Activated naive CD4-positive, alpha-beta T cell treated with anti-CD3 and anti-CD28 coated beads, Interleukin-2, amount 10 ng/mL, durations not matched to agents 7 days and 5 days (primary cell): ENCODE results near the gene PRDM11.
"Not testable (repeated sequence)": the region's sequence is repeated elsewhere in the genome, so short reads cannot be mapped to it uniquely, and the experiment has no call there.

ENCODE experiments used
- CTCF ChIA-PET: fragments of 350-600 bp; sonication (Branson Sonifier 250); formaldehyde crosslinking; loops from one replicate; lab custom pipeline; 2021; ENCODE audit warnings: antibody characterized with exemption; lab: Charles Lee
- DNase-seq: peaks from one replicate; pipeline ENCODE4 v3.0.0-alpha.2; 2020
- H3K27ac Mint-ChIP-seq: one replicate; pipeline ENCODE4 v1.8.0; 2021; ENCODE audit warnings: mild to moderate bottlenecking, moderate library complexity, mixed read lengths
- H3K27me3 Mint-ChIP-seq: one replicate; pipeline ENCODE4 v1.8.0; 2021; ENCODE audit warnings: mild to moderate bottlenecking, mixed read lengths
- H3K36me3 Mint-ChIP-seq: one replicate; pipeline ENCODE4 v1.8.0; 2021; ENCODE audit warnings: mixed read lengths
- H3K4me1 Mint-ChIP-seq: one replicate; pipeline ENCODE4 v1.8.0; 2021; ENCODE audit warnings: mixed read lengths
- H3K4me3 Mint-ChIP-seq: one replicate; pipeline ENCODE4 v1.8.0; 2021; ENCODE audit warnings: mild to moderate bottlenecking, moderate library complexity, mixed read lengths
- H3K9me3 Mint-ChIP-seq: one replicate; pipeline ENCODE4 v1.8.0; 2021; ENCODE audit warnings: mixed read lengths

The PRDM11 gene

DNA sequence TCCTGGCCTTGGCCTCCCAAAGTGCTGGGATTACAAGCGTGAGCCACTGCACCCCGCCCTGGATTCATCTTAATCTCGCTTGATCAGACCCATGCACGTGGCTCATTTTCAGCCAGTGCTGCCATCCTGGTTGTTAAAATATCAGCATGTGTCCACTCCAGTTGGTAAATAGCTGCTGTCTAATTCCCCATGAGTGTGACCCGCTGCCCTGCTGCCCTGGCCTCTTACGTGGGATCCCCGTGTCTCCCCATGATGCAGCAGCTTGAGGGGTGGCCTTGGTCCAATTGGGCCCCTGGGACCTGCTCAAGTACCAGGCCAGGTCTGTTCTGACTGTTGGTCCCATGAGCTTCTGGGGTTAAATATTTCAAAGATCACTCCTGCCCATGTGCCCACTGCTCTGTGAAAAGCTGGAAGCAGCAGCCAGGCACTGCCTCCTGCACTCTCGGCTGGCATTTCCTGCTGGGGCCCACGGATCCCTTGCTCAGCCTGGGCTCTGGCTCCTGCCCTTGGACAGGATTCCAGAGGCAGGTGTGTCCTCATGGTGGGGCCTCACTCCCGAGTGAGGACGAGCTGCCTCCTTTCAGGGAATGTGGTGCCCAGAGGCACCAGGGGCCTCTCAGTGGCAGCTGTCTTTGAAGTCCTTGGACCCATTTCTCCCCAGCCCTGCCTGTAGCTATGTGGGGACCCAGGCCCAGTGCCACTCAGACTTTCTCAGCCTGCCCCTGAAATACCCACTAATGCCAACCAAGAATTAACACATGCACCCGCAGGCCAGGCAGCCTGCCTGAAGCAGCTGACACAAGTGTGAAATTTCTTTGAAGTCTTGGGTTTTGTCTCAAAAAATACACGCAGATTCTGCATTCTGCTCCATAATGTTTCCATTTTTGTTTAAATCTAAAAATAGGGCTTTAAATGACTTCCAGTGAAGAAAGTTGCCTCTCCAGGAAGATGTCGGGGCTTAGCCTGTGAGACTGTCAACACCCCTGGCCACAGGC, 38.1 kb upstream of the PRDM11 start:
- no peak overlapping the region for H3K4me3 Mint-ChIP-seq
- no peaks in the 10 kb centered on the region for H3K9me3 Mint-ChIP-seq
- CTCF ChIA-PET = interaction anchor here (0.8 to 12.6 kb wide), 8 partner anchors 8 to 225 kb away, joined by 3 to 382 read pairs (median 10); no protein-coding TSS in a partner anchor

DNA sequence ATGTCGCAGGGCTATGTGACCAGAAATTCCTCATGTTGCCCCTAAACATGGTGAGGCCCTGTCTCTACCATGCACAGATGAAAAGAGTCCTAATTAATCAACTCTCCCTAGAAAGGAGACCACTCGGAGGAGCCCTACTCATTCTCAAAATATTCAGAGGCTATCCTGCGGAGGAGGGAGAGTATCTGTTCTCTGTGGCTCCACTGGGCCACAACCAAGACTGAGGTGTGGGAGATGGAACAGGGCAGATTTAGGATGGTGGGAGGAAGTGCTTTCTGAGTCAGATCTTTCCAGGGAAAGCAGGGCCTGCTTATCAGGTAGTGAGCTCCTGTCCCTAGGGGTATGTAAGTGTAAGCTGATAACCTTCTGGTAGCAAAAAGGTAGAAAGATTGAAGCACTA, 37.0 kb upstream of the PRDM11 start:
- H3K27ac Mint-ChIP-seq = no peak overlapping the region

More for the DNA sequence above, 38.1 kb upstream of the PRDM11 start:
- H3K27me3 Mint-ChIP-seq = peaks cover 24% of the 10 kb centered on the region
- H3K27ac Mint-ChIP-seq = no peak overlapping the region
- H3K4me1 Mint-ChIP-seq = no peaks in the 10 kb centered on the region
- DNase-seq = no peak
- no peaks in the 10 kb centered on the region for H3K36me3 Mint-ChIP-seq

DNA sequence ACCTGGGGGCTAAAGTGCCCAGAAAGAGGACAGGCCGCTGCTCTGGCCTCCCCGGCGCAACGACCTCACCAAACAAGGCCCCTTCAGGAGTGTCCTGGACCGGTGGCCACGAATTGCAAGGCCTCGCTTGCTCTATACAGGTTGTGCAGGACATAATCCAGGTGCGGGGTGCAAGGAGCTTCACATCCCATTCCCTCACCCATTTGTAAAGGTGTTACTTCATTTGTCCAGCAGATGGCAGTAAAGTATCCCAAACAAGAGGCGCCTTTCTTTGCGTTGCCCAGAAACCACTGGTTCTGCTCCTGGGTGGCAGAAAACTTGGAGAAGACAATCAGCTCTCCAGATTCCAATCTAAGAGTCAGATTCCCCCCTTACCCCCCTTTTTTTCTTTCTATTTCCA, 35.9 kb upstream of the PRDM11 start:
- H3K9me3 Mint-ChIP-seq = no peaks in the 10 kb centered on the region
- no peak overlapping the region for H3K4me3 Mint-ChIP-seq
- no peaks in the 10 kb centered on the region for H3K36me3 Mint-ChIP-seq
- CTCF ChIA-PET = interaction anchor here (0.6 to 12.6 kb wide), 35 partner anchors 10 to 661 kb away, joined by 3 to 382 read pairs (median 4); partner anchors contain the start of gene SYT13
- H3K27me3 Mint-ChIP-seq = peaks cover 28% of the 10 kb centered on the region
- H3K27ac Mint-ChIP-seq = no peak overlapping the region
- peak; percentile 47 for DNase-seq
- H3K4me1 Mint-ChIP-seq = no peaks in the 10 kb centered on the region

More for the DNA sequence above, 37.0 kb upstream of the PRDM11 start:
- Mint-ChIP-seq H3K9me3 (no peaks in the 10 kb centered on the region), H3K4me1 (no peaks in the 10 kb centered on the region), H3K36me3 (no peaks in the 10 kb centered on the region), H3K4me3 (no peak overlapping the region), H3K27me3 (peaks cover 26% of the 10 kb centered on the region)
- CTCF ChIA-PET = interaction anchor here (1.0 to 12.6 kb wide), 13 partner anchors 11 to 662 kb away, joined by 3 to 382 read pairs (median 5); no protein-coding TSS in a partner anchor
- no peak for DNase-seq

DNA sequence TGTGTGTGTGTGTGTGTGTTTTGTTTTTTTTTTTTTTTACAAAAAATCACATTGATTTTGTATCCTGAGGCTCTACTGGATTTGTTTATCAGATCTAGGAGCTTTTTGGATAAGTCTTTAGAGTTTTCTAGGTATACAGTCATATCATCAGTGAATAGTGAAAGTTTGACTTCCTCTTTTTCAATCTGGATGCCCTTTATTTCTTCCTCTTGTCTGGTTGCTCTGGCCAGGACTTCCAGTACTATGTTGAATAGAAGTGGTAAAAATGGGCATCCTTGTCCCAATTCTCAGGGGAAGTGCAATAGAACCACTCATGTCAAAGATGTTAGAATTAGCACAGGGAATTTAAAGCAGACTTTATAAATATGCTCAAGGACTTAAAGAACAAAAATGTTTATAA, 32.6 kb upstream of the PRDM11 start:
- no peaks in the 10 kb centered on the region for H3K9me3 Mint-ChIP-seq
- no peak for DNase-seq
- H3K4me1 Mint-ChIP-seq = no peaks in the 10 kb centered on the region
- no peak overlapping the region for H3K4me3 Mint-ChIP-seq
- peaks cover 29% of the 10 kb centered on the region for H3K27me3 Mint-ChIP-seq
- H3K27ac Mint-ChIP-seq = no peak overlapping the region
- H3K36me3 Mint-ChIP-seq = no peaks in the 10 kb centered on the region
- CTCF ChIA-PET = interaction anchor here (1.2 to 3.4 kb wide), 3 partner anchors 9 to 218 kb away, joined by 3 to 22 read pairs (median 4); no protein-coding TSS in a partner anchor

DNA sequence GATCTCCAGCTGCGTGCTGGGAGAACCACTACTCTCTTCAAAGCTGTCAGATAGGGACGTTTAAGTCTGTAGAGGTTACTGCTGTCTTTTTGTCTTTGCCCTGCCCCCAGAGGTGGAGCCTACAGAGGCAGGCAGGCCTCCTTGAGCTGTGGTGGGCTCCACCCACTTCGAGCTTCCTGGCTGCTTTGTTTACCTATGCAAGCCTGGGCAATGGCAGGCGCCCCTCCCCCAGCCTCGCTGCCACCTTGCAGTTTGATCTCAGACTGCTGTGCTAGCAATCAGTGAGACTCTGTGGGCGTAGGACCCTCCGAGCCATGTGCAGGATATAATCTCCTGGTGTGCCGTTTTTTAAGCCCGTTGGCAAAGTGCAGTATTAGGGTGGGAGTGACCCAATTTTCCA, 18.6 kb upstream of the PRDM11 start:
- DNase-seq, H3K4me3 Mint-ChIP-seq, H3K4me1 Mint-ChIP-seq: not testable (repeated sequence)

DNA sequence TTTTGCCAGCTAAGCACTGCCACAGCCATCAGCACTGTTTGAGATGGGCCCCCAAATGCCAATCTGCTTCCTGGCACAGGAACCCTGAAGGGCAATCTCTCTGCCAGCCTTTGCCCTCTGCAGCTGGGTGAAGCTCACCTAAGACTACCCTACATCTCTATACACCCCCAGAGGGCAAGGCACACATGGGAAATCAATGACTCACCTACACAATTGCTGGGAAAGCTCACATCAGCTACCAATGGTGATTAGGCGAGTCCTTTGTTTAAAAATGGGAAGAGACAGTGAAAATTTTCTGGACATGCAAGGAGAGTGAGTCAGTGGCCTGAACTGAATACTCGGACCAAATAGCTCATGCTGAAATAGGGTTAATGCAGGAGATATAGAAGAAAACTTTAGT, 12.6 kb upstream of the PRDM11 start:
- no peaks in the 10 kb centered on the region for H3K9me3 Mint-ChIP-seq
- no peaks in the 10 kb centered on the region for H3K36me3 Mint-ChIP-seq
- no peak overlapping the region for H3K27ac Mint-ChIP-seq
- peaks cover 35% of the 10 kb centered on the region for H3K27me3 Mint-ChIP-seq
- CTCF ChIA-PET = interaction anchor here (0.9 to 1.5 kb wide), 3 partner anchors 9 to 30 kb away, joined by 3 to 5 read pairs (median 3); no protein-coding TSS in a partner anchor
- no peak for DNase-seq
- H3K4me1 Mint-ChIP-seq = no peaks in the 10 kb centered on the region
- H3K4me3 Mint-ChIP-seq = no peak overlapping the region

More for the DNA sequence above, 18.6 kb upstream of the PRDM11 start:
- CTCF ChIA-PET, H3K36me3 Mint-ChIP-seq, H3K9me3 Mint-ChIP-seq, H3K27ac Mint-ChIP-seq: not testable (repeated sequence)
- H3K27me3 Mint-ChIP-seq = peaks cover 25% of the 10 kb centered on the region

DNA sequence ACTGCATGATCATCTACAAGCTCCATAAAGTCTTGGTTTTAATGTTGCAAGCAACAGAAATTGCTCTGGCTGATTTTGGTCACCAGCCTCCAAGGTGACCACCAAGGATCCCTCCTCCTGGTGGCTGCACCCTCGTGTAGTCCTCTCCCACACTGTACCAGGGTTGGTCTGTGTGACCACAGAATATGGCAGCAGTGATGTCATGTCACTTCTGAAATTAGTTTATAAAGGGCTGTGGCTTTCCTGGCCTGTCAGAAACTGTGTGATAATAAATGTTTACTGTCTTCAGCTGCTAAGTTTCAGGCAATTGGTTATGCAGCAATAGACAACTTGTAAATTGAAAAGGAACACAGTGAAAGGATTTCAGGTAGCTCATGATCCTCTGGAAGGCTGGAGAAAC, 5.3 kb upstream of the PRDM11 start:
- Mint-ChIP-seq H3K27me3 (peaks cover 70% of the 10 kb centered on the region), H3K4me3 (no peak overlapping the region), H3K4me1 (peaks cover 10% of the 10 kb centered on the region), H3K9me3 (no peaks in the 10 kb centered on the region), H3K27ac (no peak overlapping the region), H3K36me3 (no peaks in the 10 kb centered on the region)
- no peak for DNase-seq
- CTCF ChIA-PET = interaction anchor here (1.0 to 1.4 kb wide), 2 partner anchors 36 to 215 kb away, joined by 3 read pairs; no protein-coding TSS in a partner anchor

DNA sequence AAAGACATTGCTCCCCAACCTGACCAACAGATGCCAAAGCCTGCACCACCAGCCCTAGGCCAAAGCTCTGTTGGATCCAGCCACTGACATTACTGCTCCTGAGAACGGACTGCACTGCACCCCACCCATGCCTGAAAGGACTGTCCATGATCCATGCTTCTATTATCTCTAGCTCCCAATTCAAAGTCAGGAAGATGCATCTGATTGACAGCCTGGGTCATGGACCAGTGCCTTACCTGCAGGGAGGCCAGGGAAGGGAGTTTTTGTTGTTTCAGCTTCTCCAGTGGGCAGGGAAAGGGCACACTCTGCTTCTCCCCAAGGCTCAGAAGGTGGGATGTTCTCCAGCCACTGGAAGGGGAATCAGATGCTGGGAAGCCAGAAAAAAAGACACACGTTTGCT, 4.8 kb upstream of the PRDM11 start:
- Mint-ChIP-seq H3K9me3 (no peaks in the 10 kb centered on the region), H3K4me1 (peaks cover 13% of the 10 kb centered on the region)

DNA sequence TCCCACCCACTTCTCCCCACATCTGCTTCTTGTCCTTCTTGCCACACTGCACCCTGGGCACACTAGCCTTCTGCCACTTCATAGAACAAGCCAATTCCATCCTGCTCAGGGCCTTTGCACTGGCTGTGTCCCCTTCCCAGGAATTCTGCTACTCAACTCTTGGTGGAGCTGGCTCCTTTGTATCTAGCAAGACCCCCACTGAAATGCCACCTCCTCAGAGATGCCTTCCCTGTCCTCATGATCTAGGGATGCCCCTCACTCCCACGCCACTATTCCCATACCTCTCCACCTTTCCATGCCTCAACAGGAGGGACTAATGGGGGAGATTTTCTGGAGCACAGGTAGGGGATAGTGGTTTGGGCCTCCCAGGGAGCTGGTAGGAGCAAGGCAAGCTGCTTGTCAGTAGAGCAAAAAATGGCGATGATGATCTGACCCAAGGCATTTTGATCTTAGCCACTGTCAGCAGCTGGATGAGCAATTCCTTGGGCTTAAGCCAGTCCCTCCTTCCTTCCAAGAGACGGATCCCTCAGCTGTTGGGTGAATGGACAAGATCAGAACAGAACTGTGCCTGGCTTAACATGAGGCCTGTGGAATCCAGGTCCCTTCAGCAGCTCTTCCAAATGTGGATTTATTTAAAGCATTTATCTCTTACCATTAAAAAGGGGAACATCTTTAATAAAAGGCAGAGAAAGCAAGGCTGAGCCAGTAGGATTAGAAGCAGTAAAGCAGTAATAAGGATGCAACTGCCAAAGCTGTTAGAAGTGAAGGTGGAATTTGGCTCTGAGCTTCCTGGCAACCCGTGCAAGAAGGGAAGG, 4.0 kb upstream of the PRDM11 start:
- H3K4me1 Mint-ChIP-seq = peaks cover 14% of the 10 kb centered on the region
- H3K4me3 Mint-ChIP-seq = no peak overlapping the region
- peaks cover 72% of the 10 kb centered on the region for H3K27me3 Mint-ChIP-seq
- H3K36me3 Mint-ChIP-seq = no peaks in the 10 kb centered on the region
- H3K9me3 Mint-ChIP-seq = no peaks in the 10 kb centered on the region
- H3K27ac Mint-ChIP-seq = no peak overlapping the region
- CTCF ChIA-PET = interaction anchor here (0.8 to 1.0 kb wide), 3 partner anchors 8 to 37 kb away, joined by 3 read pairs; no protein-coding TSS in a partner anchor
- no peak for DNase-seq

More for the DNA sequence above, 4.8 kb upstream of the PRDM11 start:
- no peak overlapping the region for H3K27ac Mint-ChIP-seq
- CTCF ChIA-PET = interaction anchor here (1.0 to 1.4 kb wide), 2 partner anchors 36 to 215 kb away, joined by 3 read pairs; no protein-coding TSS in a partner anchor
- no peak for DNase-seq
- peaks cover 74% of the 10 kb centered on the region for H3K27me3 Mint-ChIP-seq
- H3K36me3 Mint-ChIP-seq = no peaks in the 10 kb centered on the region
- no peak overlapping the region for H3K4me3 Mint-ChIP-seq

DNA sequence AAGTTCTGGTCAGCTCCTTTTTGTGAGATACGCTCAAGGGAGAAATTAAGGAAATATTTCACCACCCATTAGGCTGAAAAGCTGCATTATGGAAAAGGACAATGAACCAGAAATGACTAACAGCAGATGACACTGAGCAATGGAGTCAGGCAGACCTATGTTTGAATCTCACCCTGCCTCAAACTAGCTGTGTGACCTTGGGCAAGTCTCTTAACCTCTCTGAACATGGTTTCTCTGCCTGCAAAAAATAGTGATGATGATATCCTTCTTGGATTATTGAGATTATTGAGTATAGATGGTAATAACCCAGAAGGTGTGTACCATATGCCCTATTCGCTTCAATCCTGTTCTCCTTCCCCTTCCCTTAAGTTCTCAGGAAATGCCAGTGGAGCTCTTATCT, 2.9 kb upstream of the PRDM11 start:
- Mint-ChIP-seq H3K4me1 (peaks cover 23% of the 10 kb centered on the region), H3K36me3 (no peaks in the 10 kb centered on the region), H3K27ac (no peak overlapping the region), H3K4me3 (no peak overlapping the region), H3K27me3 (peaks cover 75% of the 10 kb centered on the region), H3K9me3 (no peaks in the 10 kb centered on the region)
- no peak for DNase-seq
- CTCF ChIA-PET = no interaction called here

DNA sequence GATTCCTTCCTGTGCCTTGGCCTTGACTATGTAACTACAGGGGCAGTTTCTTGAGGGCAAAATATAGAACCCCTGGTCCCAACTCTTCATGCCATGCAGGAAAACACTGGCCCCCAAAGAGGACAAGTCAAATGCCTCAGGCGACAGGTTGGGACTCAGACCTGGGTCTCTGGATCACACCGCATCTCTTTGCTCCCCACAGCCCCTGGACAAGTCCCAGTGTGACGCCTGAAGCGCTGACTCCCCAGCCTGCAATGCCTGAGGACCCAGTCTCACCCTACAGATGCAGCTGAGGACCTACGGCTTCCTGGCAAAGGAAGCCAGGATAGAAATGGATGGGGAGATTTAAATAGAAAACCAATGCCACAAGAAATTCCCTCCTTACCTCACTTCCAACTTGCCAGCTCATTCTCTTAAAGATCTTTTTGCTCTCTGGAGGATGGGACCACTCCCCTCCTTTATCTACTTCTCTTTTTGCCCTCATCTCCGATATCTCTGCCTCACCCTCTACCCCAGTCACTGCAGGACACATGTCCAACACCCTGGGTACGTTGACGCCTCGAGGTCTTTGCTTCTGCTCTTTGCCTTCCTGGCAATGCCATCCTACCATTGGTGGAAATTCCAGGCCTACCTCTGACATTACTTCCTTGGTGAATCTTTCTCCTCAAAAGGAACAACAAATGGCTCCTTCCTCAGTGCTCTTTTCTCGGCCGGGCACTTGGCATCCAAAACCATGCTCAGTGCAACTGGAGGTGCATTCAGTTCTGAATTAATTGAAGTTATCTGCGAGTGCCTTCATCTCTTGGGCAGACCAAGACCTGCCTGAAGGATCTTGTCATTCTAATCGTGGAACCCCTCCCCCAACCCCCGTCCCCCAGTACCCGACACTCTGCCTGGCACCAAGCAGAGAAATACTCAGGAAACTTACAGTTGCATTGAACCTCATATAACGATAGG, 2.0 kb upstream of the PRDM11 start:
- peaks cover 71% of the 10 kb centered on the region for H3K27me3 Mint-ChIP-seq
- H3K4me3 Mint-ChIP-seq = no peak overlapping the region
- no peak for DNase-seq
- H3K27ac Mint-ChIP-seq = no peak overlapping the region
- H3K36me3 Mint-ChIP-seq = no peaks in the 10 kb centered on the region
- H3K4me1 Mint-ChIP-seq = peaks cover 23% of the 10 kb centered on the region
- CTCF ChIA-PET = interaction anchor here (0.6 kb wide), 1 partner anchor 369 kb away, joined by 3 read pairs; no protein-coding TSS in a partner anchor
- H3K9me3 Mint-ChIP-seq = peaks cover 3% of the 10 kb centered on the region

DNA sequence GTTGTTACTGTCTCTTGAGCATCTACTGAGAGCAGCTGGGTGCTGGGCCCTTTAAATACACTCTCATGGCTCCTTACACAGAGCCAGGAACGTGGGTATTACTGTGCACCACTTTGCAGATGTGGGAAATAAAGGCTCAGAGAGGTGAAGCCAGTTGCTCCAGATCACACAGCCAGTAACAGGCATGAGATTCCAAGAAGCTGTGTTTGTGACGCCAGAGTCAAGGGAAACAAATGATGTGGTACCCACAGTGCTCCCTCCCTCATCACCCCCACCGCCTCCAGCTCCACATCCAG, 1.4 kb upstream of the PRDM11 start:
- Mint-ChIP-seq H3K9me3 (peaks cover 4% of the 10 kb centered on the region), H3K4me3 (no peak overlapping the region), H3K36me3 (no peaks in the 10 kb centered on the region), H3K4me1 (peaks cover 23% of the 10 kb centered on the region), H3K27me3 (peaks cover 74% of the 10 kb centered on the region), H3K27ac (no peak overlapping the region)
- CTCF ChIA-PET = no interaction called here
- DNase-seq = no peak
